HK-2 (cell line): ENCODE data around the gene VPS4A.

Experiments used
- DNase-seq: peaks from one replicate; pipeline ENCODE4 v3.0.0-alpha.2; 2018; ENCODE audit not compliant: unreplicated experiment

VPS4A gene

DNA sequence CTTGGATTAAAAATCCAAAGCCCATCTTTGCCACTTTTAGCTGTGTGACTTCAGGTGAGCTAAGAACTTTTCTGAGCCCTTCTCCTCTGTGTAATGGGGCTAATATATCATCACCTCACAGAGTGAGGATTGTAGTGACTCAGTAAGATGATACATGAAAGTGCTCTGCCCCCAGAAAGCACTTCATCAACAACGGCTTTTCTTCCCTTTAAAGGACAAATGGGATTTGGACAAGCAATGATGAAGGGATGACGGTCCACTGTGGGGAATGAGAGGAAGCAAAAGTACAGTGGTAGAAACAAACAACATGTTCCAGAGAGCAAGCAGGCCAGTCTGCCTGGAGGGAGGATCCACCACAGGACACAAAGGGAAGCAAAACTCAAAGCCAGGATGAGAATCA, 54.8 kb downstream of the VPS4A start:
- no peak for DNase-seq

DNA sequence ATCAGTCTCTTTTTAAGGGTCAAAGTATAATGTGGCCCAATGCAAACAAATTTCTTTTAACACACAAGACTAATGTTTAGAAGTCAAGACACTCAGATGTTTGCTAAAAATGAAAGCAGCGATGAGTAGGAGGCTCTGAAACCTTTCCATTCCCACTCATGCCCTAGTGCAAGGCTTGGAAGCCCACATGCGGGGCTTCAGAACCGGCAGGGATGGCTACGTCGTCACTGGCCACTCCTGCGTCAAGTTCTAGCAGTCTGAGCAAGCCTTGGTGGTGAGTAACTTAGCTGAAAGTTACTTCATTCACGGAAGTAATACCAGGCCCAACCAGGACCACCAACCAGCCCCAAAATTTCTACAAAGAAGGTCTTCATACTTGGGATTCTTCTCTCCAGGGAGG, 55.3 kb downstream of the VPS4A start:
- no peak for DNase-seq

DNA sequence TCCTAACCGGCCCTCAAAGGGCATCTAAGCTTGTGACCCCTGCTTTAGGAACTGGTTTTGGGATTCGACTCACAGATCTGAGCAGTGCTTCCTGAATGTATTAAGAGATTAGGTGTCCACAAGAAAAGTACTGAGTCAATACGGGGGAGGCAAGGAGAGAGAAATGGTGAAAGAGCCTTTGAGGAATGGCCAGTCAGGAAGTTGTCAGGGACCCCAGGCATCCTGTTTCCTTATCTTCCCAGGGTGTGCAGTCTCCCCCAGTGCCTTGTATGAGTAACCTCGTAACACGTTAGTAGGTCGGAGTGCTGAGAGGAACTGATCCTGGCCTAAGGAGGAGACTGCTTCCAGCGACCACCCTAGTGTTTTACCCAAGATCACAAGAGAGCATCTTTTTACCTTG, 56.8 kb downstream of the VPS4A start:
- no peak for DNase-seq

DNA sequence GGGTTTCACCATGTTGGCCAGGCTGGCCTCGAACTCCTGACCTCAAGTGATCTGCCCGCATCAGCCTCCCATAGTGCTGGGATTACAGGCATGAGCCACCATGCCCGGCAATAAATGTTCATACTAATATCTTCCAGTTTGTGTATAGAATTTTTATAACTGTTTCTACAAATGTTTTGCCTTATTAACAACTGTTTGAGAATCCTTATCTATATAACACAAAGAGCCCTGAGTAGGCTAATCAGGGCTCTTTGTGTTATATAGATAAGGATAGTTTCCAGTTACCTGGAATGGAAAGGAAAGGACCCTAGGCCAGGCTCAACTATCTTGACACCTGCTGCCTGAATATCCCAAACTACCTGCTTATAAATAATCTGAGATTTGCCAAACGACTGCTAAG, 57.7 kb downstream of the VPS4A start:
- DNase-seq = no peak

DNA sequence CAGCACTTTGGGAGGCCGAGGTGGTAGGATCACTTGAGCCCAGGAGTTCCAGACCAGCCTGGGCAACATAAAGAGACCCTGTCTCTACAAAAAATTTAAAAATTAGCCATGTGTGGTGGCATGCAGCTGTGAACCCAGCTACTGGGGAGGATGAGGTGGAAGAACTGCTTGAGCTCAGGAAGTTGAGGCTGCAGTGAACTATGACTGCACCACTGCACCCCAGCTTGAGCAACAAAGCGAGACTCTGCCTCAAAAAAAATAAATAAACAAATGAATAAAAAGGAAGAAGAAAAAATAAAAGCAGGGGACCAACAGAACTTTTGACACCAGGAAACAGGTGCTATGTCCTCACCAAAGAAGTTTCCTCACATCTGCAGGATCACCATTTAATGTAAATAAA, 60.4 kb downstream of the VPS4A start:
- DNase-seq = no peak

DNA sequence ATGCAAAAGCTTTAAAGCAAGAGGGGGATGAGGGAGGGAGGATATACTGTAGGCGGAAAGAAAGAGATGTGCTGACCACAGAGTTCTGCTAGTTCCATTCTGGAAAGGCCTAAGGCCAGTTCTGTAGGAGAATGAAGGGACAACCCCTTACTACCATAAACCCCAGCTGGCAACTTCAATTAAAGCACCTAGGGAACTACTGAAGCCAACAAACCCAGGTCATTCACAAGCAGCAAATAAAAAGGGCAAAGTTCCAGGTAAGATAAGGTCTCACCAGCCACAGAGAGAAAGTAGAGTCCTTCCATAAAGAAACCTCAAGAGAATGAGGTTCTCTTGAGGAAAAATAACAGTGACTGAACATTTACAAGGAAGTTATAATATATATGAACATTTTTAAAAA, 61.9 kb downstream of the VPS4A start:
- DNase-seq = no peak
